ENCODE results near the gene PTPRR.

PTPRR gene

DNA sequence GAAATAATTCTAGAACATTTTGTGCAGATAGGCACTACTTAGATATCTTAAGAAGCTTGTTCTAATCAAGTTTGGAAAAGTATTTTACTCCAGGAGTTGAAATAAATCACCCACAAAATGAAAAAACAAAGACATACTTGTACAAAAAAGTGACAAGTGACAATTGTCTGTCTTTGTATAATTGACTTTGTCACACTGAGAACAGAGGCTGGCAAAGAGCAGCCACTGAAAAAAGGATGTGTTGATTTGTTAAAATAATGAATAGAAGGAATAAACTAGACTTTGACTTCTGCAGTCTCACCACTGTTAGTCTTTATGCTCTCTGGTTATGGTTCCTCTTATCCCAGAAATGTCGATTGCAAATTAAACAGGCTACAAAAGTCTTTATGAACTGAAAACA is 77.6 kb downstream of the PTPRR start:
- Histone ChIP-seq H4K12ac (ENCODE audit: low read depth, low read length) (no peak overlapping the region), H3K27ac (ENCODE audit: low read depth, low read length) (no peak overlapping the region), H3K23ac (ENCODE audit: low read length) (no peak overlapping the region), H2AFZ (ENCODE audit: insufficient read depth, low read length, poor library complexity) (no peak overlapping the region), H3K9ac (ENCODE audit: low read length) (no peak overlapping the region), H3K27me3 (ENCODE audit: insufficient read depth, low read length) (no peaks in the 10 kb centered on the region), H2BK120ac (ENCODE audit: insufficient read depth, low read length, poor library complexity) (no peak overlapping the region), H3K4me2 (ENCODE audit: low read length) (no peak overlapping the region), H3K79me1 (ENCODE audit: low read length) (no peaks in the 10 kb centered on the region), H3K4me3 (ENCODE audit: low read depth, low read length) (no peak overlapping the region), H3K4ac (ENCODE audit: low read depth, low read length) (no peak overlapping the region), H2AK5ac (ENCODE audit: low read length) (no peak overlapping the region), H4K91ac (ENCODE audit: low read depth, low read length) (no peak overlapping the region), H3K4me1 (ENCODE audit: control insufficient read depth in 1 of 2, insufficient read depth in 2 of 2, low read length in 2 of 2) (no peaks in the 10 kb centered on the region), H2BK5ac (ENCODE audit: low read depth, low read length, poor library complexity) (no peak overlapping the region), H3K9me3 (ENCODE audit: insufficient read depth, low read depth, low read length) (no peaks in the 10 kb centered on the region), H4K8ac (ENCODE audit: low read depth, low read length) (no peak overlapping the region), H3K18ac (ENCODE audit: low read length) (no peak overlapping the region), H2BK12ac (ENCODE audit: low read length) (no peak overlapping the region), H3K79me2 (ENCODE audit: control insufficient read depth, insufficient read depth, low read length, poor library complexity) (no peaks in the 10 kb centered on the region), H3K14ac (ENCODE audit: low read length) (no peak overlapping the region), H3K36me3 (ENCODE audit: control insufficient read depth in 1 of 2, insufficient read depth in 2 of 2, low read length in 2 of 2) (no peaks in the 10 kb centered on the region)
- no CpG with 5 or more reads among the region's 1 CpG for WGBS (ENCODE audit: extremely low coverage, insufficient coverage, insufficient read length)
- no peak for DNase-seq

DNA sequence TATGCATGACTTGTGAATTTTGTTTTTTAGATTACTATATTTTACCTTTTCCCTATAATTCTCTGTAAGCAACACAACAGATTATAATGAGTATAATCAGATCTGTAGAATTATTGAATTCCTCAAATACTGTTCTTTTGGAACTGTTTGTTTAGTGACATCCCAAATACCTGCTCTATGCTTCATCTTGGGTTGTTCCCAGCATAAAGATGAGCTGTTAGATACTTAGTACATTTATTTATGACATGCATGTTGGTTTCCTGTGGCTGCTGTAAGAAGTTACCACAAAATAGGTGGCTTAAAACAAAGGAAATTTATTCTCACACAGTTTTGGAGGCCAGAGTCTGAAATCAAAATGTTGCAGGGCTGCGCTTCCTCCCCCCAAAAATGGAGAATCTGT is 78.4 kb downstream of the PTPRR start:
- H3K23ac ChIP-seq (ENCODE audit: low read length): no peak overlapping the region
- no peak overlapping the region for H3K4me3 ChIP-seq (ENCODE audit: low read depth, low read length)
- no peaks in the 10 kb centered on the region for H3K79me2 ChIP-seq (ENCODE audit: control insufficient read depth, insufficient read depth, low read length, poor library complexity)
- no peaks in the 10 kb centered on the region for H3K4me1 ChIP-seq (ENCODE audit: control insufficient read depth in 1 of 2, insufficient read depth in 2 of 2, low read length in 2 of 2)
- H3K36me3 ChIP-seq (ENCODE audit: control insufficient read depth in 1 of 2, insufficient read depth in 2 of 2, low read length in 2 of 2): no peaks in the 10 kb centered on the region
- H4K12ac ChIP-seq (ENCODE audit: low read depth, low read length): no peak overlapping the region
- WGBS (ENCODE audit: extremely low coverage, insufficient coverage, insufficient read length): no CpG with 5 or more reads among the region's 1 CpG
- no peak overlapping the region for H4K8ac ChIP-seq (ENCODE audit: low read depth, low read length)
- no peak overlapping the region for H2BK12ac ChIP-seq (ENCODE audit: low read length)
- H2BK5ac ChIP-seq (ENCODE audit: low read depth, low read length, poor library complexity): no peak overlapping the region
- H3K14ac ChIP-seq (ENCODE audit: low read length): no peak overlapping the region
- no peak overlapping the region for H4K91ac ChIP-seq (ENCODE audit: low read depth, low read length)
- no peak overlapping the region for H3K9ac ChIP-seq (ENCODE audit: low read length)
- H3K18ac ChIP-seq (ENCODE audit: low read length): no peak overlapping the region
- H3K9me3 ChIP-seq (ENCODE audit: insufficient read depth, low read depth, low read length): no peaks in the 10 kb centered on the region
- no peaks in the 10 kb centered on the region for H3K27me3 ChIP-seq (ENCODE audit: insufficient read depth, low read length)
- no peak overlapping the region for H2AFZ ChIP-seq (ENCODE audit: insufficient read depth, low read length, poor library complexity)
- H2BK120ac ChIP-seq (ENCODE audit: insufficient read depth, low read length, poor library complexity): no peak overlapping the region
- no peaks in the 10 kb centered on the region for H3K79me1 ChIP-seq (ENCODE audit: low read length)
- no peak overlapping the region for H3K27ac ChIP-seq (ENCODE audit: low read depth, low read length)
- H3K4me2 ChIP-seq (ENCODE audit: low read length): no peak overlapping the region
- H3K4ac ChIP-seq (ENCODE audit: low read depth, low read length): no peak overlapping the region
- no peak overlapping the region for H2AK5ac ChIP-seq (ENCODE audit: low read length)
- no peak for DNase-seq

DNA sequence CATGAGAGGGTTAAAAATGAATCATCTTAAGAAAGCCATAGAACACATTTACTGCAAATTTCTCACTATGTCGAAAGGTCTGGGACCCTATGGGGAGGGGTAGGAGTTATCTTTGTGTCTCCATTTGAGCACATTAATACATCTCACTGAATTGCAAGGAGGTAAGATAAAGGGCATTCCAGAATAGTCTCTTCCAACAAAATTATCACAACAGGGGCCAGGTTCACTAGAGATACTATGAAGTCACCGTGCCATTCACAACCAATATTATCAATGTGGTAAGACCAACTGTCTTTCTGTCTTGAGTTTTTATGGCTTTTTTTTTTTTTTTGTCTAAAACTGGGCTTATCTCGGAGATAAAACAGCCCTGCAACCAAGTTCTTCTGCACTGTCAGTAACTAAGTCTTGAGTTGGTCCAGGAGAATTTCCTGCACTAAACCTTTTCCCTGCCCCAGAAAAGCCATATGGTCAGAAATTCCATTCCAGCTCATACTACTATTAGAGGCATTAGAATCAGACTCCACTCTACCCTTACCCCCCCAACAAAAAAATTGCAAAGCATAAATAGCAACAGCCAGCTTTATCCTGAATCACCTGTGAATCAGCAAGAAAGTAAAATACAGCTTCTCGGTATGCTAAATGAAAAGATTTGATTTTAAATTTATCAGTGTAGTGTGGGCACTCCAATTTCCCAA is 79.7 kb downstream of the PTPRR start:
- no peak overlapping the region for H4K8ac ChIP-seq (ENCODE audit: low read depth, low read length)
- H3K36me3 ChIP-seq (ENCODE audit: control insufficient read depth in 1 of 2, insufficient read depth in 2 of 2, low read length in 2 of 2): no peaks in the 10 kb centered on the region
- H4K91ac ChIP-seq (ENCODE audit: low read depth, low read length): no peak overlapping the region
- H3K4me2 ChIP-seq (ENCODE audit: low read length): no peak overlapping the region
- H2BK120ac ChIP-seq (ENCODE audit: insufficient read depth, low read length, poor library complexity): no peak overlapping the region
- H3K79me2 ChIP-seq (ENCODE audit: control insufficient read depth, insufficient read depth, low read length, poor library complexity): no peaks in the 10 kb centered on the region
- no peak overlapping the region for H3K14ac ChIP-seq (ENCODE audit: low read length)
- H3K27me3 ChIP-seq (ENCODE audit: insufficient read depth, low read length): no peaks in the 10 kb centered on the region
- no peak overlapping the region for H3K4ac ChIP-seq (ENCODE audit: low read depth, low read length)
- H3K18ac ChIP-seq (ENCODE audit: low read length): no peak overlapping the region
- no peak overlapping the region for H2BK5ac ChIP-seq (ENCODE audit: low read depth, low read length, poor library complexity)
- H4K12ac ChIP-seq (ENCODE audit: low read depth, low read length): no peak overlapping the region
- no peak overlapping the region for H2AFZ ChIP-seq (ENCODE audit: insufficient read depth, low read length, poor library complexity)
- no peak overlapping the region for H3K4me3 ChIP-seq (ENCODE audit: low read depth, low read length)
- DNase-seq: no peak
- H3K9me3 ChIP-seq (ENCODE audit: insufficient read depth, low read depth, low read length): no peaks in the 10 kb centered on the region
- no peak overlapping the region for H2BK12ac ChIP-seq (ENCODE audit: low read length)
- H2AK5ac ChIP-seq (ENCODE audit: low read length): no peak overlapping the region
- H3K9ac ChIP-seq (ENCODE audit: low read length): no peak overlapping the region
- H3K27ac ChIP-seq (ENCODE audit: low read depth, low read length): no peak overlapping the region
- H3K23ac ChIP-seq (ENCODE audit: low read length): no peak overlapping the region
- no CpG with 5 or more reads among the region's 4 CpGs for WGBS (ENCODE audit: extremely low coverage, insufficient coverage, insufficient read length)
- H3K79me1 ChIP-seq (ENCODE audit: low read length): no peaks in the 10 kb centered on the region
- no peaks in the 10 kb centered on the region for H3K4me1 ChIP-seq (ENCODE audit: control insufficient read depth in 1 of 2, insufficient read depth in 2 of 2, low read length in 2 of 2)

DNA sequence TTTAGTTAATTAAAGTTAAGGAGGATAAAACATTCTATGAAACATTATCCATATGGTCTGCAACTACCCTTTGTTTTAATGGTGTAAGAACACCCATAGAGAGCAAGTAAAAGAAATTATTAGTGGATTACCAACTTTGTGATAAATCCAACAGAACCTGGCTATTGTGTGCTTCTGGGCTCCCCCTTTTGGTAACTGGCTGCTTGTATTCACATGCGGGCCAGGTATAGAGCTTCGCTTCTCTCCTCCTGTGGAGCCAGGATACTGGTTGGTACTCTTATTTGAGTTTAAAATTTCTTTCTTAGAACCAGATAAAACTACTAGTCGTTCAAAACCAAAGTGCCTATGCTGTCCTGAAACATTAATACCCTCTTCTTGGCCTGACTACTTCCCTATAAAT is 81.0 kb downstream of the PTPRR start:
- no peaks in the 10 kb centered on the region for H3K79me2 ChIP-seq (ENCODE audit: control insufficient read depth, insufficient read depth, low read length, poor library complexity)
- H3K4me2 ChIP-seq (ENCODE audit: low read length): no peak overlapping the region
- no peak overlapping the region for H2BK120ac ChIP-seq (ENCODE audit: insufficient read depth, low read length, poor library complexity)
- no CpG with 5 or more reads among the region's 3 CpGs for WGBS (ENCODE audit: extremely low coverage, insufficient coverage, insufficient read length)
- no peaks in the 10 kb centered on the region for H3K4me1 ChIP-seq (ENCODE audit: control insufficient read depth in 1 of 2, insufficient read depth in 2 of 2, low read length in 2 of 2)
- H4K8ac ChIP-seq (ENCODE audit: low read depth, low read length): no peak overlapping the region
- H3K23ac ChIP-seq (ENCODE audit: low read length): no peak overlapping the region
- H3K4ac ChIP-seq (ENCODE audit: low read depth, low read length): no peak overlapping the region
- no peak overlapping the region for H2BK12ac ChIP-seq (ENCODE audit: low read length)
- H3K14ac ChIP-seq (ENCODE audit: low read length): no peak overlapping the region
- H2BK5ac ChIP-seq (ENCODE audit: low read depth, low read length, poor library complexity): no peak overlapping the region
- no peaks in the 10 kb centered on the region for H3K79me1 ChIP-seq (ENCODE audit: low read length)
- no peak overlapping the region for H2AFZ ChIP-seq (ENCODE audit: insufficient read depth, low read length, poor library complexity)
- no peaks in the 10 kb centered on the region for H3K36me3 ChIP-seq (ENCODE audit: control insufficient read depth in 1 of 2, insufficient read depth in 2 of 2, low read length in 2 of 2)
- H3K18ac ChIP-seq (ENCODE audit: low read length): no peak overlapping the region
- H4K12ac ChIP-seq (ENCODE audit: low read depth, low read length): no peak overlapping the region
- no peaks in the 10 kb centered on the region for H3K27me3 ChIP-seq (ENCODE audit: insufficient read depth, low read length)
- H3K27ac ChIP-seq (ENCODE audit: low read depth, low read length): no peak overlapping the region
- no peak overlapping the region for H2AK5ac ChIP-seq (ENCODE audit: low read length)
- no peaks in the 10 kb centered on the region for H3K9me3 ChIP-seq (ENCODE audit: insufficient read depth, low read depth, low read length)
- no peak overlapping the region for H4K91ac ChIP-seq (ENCODE audit: low read depth, low read length)
- no peak overlapping the region for H3K9ac ChIP-seq (ENCODE audit: low read length)
- no peak for DNase-seq
- no peak overlapping the region for H3K4me3 ChIP-seq (ENCODE audit: low read depth, low read length)
